HepG2 (cell line): ENCODE results near the gene NOTCH4. TPM values are rescaled to one million over a fixed set of nuclear protein-coding genes. Genes with fewer than 3 reads are reported as not detected.
A peak's percentile ranks its signal among the peaks of the same experiment; 100 is the strongest.

Source experiments
- CHD4 ChIP-seq: fragments of 200-600 bp; sonication (generic); IDR thresholded peaks from 2 replicates; pipeline ENCODE4 v1.7.0; 2017; ENCODE audit warnings: mild to moderate bottlenecking, low read length, borderline replicate concordance
- ISX ChIP-seq: sonication (generic); formaldehyde crosslinking; conservative IDR thresholded peaks from 2 replicates; pipeline ENCODE4 v1.5.0; 2020; ENCODE audit warnings: missing genetic modification reagents
- KDM6A ChIP-seq: IDR thresholded peaks from 2 replicates; pipeline ENCODE4 v1.6.1; 2016; ENCODE audit warnings: low read depth
- MIXL1 ChIP-seq: IDR thresholded peaks from 2 replicates; pipeline ENCODE4 v1.6.1; 2016
- NFKB2 ChIP-seq: sonication (generic); formaldehyde crosslinking; IDR thresholded peaks from 2 replicates; pipeline ENCODE4 v1.4.0; 2020; ENCODE audit warnings: missing genetic modification reagents, borderline replicate concordance
- NFKBIZ ChIP-seq: IDR thresholded peaks from 2 replicates; pipeline ENCODE4 v1.6.1; 2018; ENCODE audit warnings: missing genetic modification reagents, missing compliant biosample characterization
- PCBP1 ChIP-seq: fragments of 200-400 bp; formaldehyde crosslinking; IDR thresholded peaks from 2 replicates; pipeline ENCODE4 v1.6.1; 2017; ENCODE audit warnings: mild to moderate bottlenecking, low read depth, low read length, borderline replicate concordance
- PLRG1 ChIP-seq: fragments of 450-650 bp; conservative IDR thresholded peaks from 2 replicates; pipeline ENCODE4 v1.6.1; 2016
- PRMT3 ChIP-seq: sonication (generic); formaldehyde crosslinking; IDR thresholded peaks from 2 replicates; pipeline ENCODE4 v1.8.1; 2022; ENCODE audit warnings: low read depth, mild to moderate bottlenecking, moderate library complexity, missing genetic modification reagents, borderline replicate concordance
- ZBTB21 ChIP-seq: sonication (generic); formaldehyde crosslinking; IDR thresholded peaks from 2 replicates; pipeline ENCODE4 v1.4.0; 2020; ENCODE audit warnings: missing genetic modification reagents
- ZNF124 ChIP-seq: sonication (generic); formaldehyde crosslinking; IDR thresholded peaks from 2 replicates; pipeline ENCODE4 v1.4.0; 2020; ENCODE audit warnings: missing genetic modification reagents
- ZNF180 ChIP-seq: sonication (generic); formaldehyde crosslinking; IDR thresholded peaks from 2 replicates; pipeline ENCODE4 v1.4.0; 2020; ENCODE audit warnings: low read depth, missing genetic modification reagents, borderline replicate concordance
- ZNF3 ChIP-seq: IDR thresholded peaks from 2 replicates; pipeline ENCODE4 v1.7.0; 2017; ENCODE audit warnings: inconsistent platforms
- ZNF430 ChIP-seq: sonication (generic); formaldehyde crosslinking; IDR thresholded peaks from 2 replicates; pipeline ENCODE4 v1.9.0; 2021; ENCODE audit warnings: mild to moderate bottlenecking, missing genetic modification reagents
- ZNF530 ChIP-seq: sonication (generic); formaldehyde crosslinking; IDR thresholded peaks from 2 replicates; pipeline ENCODE4 v1.5.0; 2020; ENCODE audit warnings: low read depth, mild to moderate bottlenecking, missing genetic modification reagents
- ZSCAN29 ChIP-seq: sonication (generic); formaldehyde crosslinking; conservative IDR thresholded peaks from 2 replicates; pipeline ENCODE4 v1.4.0; 2020; ENCODE audit warnings: mild to moderate bottlenecking, missing genetic modification reagents
- polyA plus RNA-seq, 8 experiments: library from polyadenylated mRNA; depleted of rRNA in 3 of 8; stranded (reverse) in 7 of 8; unstranded in 1 of 8; fragments of >200 nt; fragmentation: Illumina TruSeq in 4 of 8; extraction: Trizol in 4 of 8; gene quantifications; 2 replicates each; pipeline versions ENCODE4 v1.2.1 to v1.2.3, GENCODE V29; 2011 to 2016; ENCODE audit warnings: low read depth in 4 of 8, missing spikeins in 1 of 8, mixed read lengths in 1 of 8; ENCODE audit not compliant: insufficient read depth in 1 of 8
- total RNA-seq, 5 experiments: library from RNA; depleted of rRNA; stranded (reverse); fragments of >200 nt; fragmentation: Illumina TruSeq; extraction: Trizol; gene quantifications; 2 replicates each; pipeline ENCODE4 v1.2.3, GENCODE V29; 2016; ENCODE audit warnings: low read depth in 1 of 5
- TF ChIP-seq, protein P1 (sequence below): sonication (generic); formaldehyde crosslinking; IDR thresholded peaks from 2 replicates; pipeline ENCODE4 v1.5.0; 2020; ENCODE audit warnings: mild to moderate bottlenecking, missing genetic modification reagents, borderline replicate concordance
- TF ChIP-seq, protein P2 (sequence below): sonication (generic); formaldehyde crosslinking; IDR thresholded peaks from 2 replicates; pipeline ENCODE4 v1.8.1; 2023; ENCODE audit warnings: mild to moderate bottlenecking, moderate library complexity, missing genetic modification reagents
- TF ChIP-seq, protein P3 (sequence below): sonication (generic); formaldehyde crosslinking; IDR thresholded peaks from 2 replicates; pipeline ENCODE4 v1.8.0; 2022; ENCODE audit warnings: mild to moderate bottlenecking, missing genetic modification reagents, moderate library complexity
- TF ChIP-seq, protein P4 (sequence below): IDR thresholded peaks from 2 replicates; pipeline ENCODE4 v1.6.1; 2016; ENCODE audit warnings: missing compliant biosample characterization, missing genetic modification reagents, borderline replicate concordance

The NOTCH4 gene
- total and polyA plus RNA-seq, 2 of the 13 experiments (the other 11 are each of a cell fraction or from before 2014, with no cell fraction given): 0.51 to 0.83 TPM

- TF ChIP-seq, protein P1, sequence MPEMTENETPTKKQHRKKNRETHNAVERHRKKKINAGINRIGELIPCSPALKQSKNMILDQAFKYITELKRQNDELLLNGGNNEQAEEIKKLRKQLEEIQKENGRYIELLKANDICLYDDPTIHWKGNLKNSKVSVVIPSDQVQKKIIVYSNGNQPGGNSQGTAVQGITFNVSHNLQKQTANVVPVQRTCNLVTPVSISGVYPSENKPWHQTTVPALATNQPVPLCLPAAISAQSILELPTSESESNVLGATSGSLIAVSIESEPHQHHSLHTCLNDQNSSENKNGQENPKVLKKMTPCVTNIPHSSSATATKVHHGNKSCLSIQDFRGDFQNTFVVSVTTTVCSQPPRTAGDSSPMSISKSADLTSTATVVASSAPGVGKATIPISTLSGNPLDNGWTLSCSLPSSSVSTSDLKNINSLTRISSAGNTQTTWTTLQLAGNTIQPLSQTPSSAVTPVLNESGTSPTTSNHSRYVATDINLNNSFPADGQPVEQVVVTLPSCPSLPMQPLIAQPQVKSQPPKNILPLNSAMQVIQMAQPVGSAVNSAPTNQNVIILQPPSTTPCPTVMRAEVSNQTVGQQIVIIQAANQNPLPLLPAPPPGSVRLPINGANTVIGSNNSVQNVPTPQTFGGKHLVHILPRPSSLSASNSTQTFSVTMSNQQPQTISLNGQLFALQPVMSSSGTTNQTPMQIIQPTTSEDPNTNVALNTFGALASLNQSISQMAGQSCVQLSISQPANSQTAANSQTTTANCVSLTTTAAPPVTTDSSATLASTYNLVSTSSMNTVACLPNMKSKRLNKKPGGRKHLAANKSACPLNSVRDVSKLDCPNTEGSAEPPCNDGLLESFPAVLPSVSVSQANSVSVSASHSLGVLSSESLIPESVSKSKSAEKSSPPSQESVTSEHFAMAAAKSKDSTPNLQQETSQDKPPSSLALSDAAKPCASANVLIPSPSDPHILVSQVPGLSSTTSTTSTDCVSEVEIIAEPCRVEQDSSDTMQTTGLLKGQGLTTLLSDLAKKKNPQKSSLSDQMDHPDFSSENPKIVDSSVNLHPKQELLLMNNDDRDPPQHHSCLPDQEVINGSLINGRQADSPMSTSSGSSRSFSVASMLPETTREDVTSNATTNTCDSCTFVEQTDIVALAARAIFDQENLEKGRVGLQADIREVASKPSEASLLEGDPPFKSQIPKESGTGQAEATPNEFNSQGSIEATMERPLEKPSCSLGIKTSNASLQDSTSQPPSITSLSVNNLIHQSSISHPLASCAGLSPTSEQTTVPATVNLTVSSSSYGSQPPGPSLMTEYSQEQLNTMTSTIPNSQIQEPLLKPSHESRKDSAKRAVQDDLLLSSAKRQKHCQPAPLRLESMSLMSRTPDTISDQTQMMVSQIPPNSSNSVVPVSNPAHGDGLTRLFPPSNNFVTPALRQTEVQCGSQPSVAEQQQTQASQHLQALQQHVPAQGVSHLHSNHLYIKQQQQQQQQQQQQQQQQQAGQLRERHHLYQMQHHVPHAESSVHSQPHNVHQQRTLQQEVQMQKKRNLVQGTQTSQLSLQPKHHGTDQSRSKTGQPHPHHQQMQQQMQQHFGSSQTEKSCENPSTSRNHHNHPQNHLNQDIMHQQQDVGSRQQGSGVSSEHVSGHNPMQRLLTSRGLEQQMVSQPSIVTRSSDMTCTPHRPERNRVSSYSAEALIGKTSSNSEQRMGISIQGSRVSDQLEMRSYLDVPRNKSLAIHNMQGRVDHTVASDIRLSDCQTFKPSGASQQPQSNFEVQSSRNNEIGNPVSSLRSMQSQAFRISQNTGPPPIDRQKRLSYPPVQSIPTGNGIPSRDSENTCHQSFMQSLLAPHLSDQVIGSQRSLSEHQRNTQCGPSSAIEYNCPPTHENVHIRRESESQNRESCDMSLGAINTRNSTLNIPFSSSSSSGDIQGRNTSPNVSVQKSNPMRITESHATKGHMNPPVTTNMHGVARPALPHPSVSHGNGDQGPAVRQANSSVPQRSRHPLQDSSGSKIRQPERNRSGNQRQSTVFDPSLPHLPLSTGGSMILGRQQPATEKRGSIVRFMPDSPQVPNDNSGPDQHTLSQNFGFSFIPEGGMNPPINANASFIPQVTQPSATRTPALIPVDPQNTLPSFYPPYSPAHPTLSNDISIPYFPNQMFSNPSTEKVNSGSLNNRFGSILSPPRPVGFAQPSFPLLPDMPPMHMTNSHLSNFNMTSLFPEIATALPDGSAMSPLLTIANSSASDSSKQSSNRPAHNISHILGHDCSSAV: no peak
- no peak for TF ChIP-seq ISX
- no peak for TF ChIP-seq ZNF180 (CRISPR knock-in tag)
- TF ChIP-seq PCBP1: 0 out of 2 replicates have a peak, but pooled peaks have one; percentile 39
- no peak for TF ChIP-seq ZSCAN29
- peak; percentile 77; the same call in 1 of the 2 replicates for TF ChIP-seq MIXL1 (CRISPR knock-in tag)
- no peak for TF ChIP-seq KDM6A (CRISPR knock-in tag)
- TF ChIP-seq, protein P2, sequence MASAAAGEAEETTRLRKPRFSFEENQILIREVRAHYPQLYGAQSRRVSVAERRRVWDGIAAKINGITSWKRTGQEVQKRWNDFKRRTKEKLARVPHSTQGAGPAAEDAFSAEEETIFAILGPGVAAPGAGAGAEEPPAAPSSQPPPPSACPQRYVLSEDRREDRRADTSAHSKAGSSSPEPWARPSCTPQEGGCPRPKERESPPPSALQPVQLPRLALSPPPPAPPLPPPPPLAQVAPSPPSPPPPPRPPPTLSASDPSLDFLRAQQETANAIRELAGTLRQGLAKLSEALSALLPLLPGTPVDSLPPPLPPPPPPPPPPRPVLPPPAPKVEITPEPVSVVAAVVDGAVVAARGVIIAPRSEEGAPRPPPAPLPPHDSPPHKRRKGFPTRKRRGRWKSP (CRISPR knock-in tag): no peak
- no peak for TF ChIP-seq ZBTB21 (CRISPR knock-in tag)
- TF ChIP-seq PRMT3 (CRISPR knock-in tag): peak; percentile 27; the same call in 1 of the 2 replicates
- TF ChIP-seq NFKB2 (CRISPR knock-in tag): 0 out of 2 replicates have a peak, but pooled peaks have one; percentile 9
- no peak for TF ChIP-seq ZNF3
- TF ChIP-seq, protein P3, sequence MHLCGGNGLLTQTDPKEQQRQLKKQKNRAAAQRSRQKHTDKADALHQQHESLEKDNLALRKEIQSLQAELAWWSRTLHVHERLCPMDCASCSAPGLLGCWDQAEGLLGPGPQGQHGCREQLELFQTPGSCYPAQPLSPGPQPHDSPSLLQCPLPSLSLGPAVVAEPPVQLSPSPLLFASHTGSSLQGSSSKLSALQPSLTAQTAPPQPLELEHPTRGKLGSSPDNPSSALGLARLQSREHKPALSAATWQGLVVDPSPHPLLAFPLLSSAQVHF (CRISPR knock-in tag): peak; percentile 18; the same call in 1 of the 2 replicates
- no peak for TF ChIP-seq ZNF430
- TF ChIP-seq ZNF530 (CRISPR knock-in tag): no peak
- TF ChIP-seq, protein P4, sequence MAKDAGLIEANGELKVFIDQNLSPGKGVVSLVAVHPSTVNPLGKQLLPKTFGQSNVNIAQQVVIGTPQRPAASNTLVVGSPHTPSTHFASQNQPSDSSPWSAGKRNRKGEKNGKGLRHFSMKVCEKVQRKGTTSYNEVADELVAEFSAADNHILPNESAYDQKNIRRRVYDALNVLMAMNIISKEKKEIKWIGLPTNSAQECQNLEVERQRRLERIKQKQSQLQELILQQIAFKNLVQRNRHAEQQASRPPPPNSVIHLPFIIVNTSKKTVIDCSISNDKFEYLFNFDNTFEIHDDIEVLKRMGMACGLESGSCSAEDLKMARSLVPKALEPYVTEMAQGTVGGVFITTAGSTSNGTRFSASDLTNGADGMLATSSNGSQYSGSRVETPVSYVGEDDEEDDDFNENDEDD (CRISPR knock-in tag): peak; percentile 78
- 0 out of 2 replicates have a peak, but pooled peaks have one; percentile 22 for TF ChIP-seq ZNF124 (CRISPR knock-in tag)
- no peak for TF ChIP-seq CHD4
- no peak; the same call in 1 of the 2 replicates for TF ChIP-seq NFKBIZ (CRISPR knock-in tag)
- no peak for TF ChIP-seq PLRG1
These were observed 69.2 kb downstream of the NOTCH4 start (continued) for GRCh38 chr6:32154514-32155161.
